K562 (cell line): ENCODE results near the gene ITSN2. TPM values are rescaled to one million over a fixed set of nuclear protein-coding genes. Genes with fewer than 3 reads are reported as not detected.

Experiments used
- ATAC-seq: fragments of 200-7000 bp; cut with Tn5 transposase; 3 replicates; pipeline ENCODE4 v1.9.1; 2020; ENCODE audit warnings: moderate library complexity
- BruUV-seq: library from RNA; stranded (reverse); fragments of 400-500 nt; replicated peaks from 2 replicates; lab custom pipeline; 2021; lab: Mats Ljungman, UMichigan
- CTCF ChIA-PET: fragments of 300-600 bp; formaldehyde crosslinking; extraction: SDS; loops from one replicate; lab custom pipeline; 2021; ENCODE audit warnings: low intra/inter-chr PET ratio; lab: Yijun Ruan, JAX
- POLR2A ChIA-PET: fragments of 300-600, 350-650 bp; sonication (Branson Sonifier 250); formaldehyde crosslinking; extraction: SDS; loops from one replicate; lab custom pipeline; 2021; ENCODE audit warnings: antibody characterized with exemption, inconsistent platforms; lab: Yijun Ruan, JAX
- DNase-seq, 4 experiments: peaks; one replicate each; pipeline versions ENCODE4 v3.0.0 to v3.0.0-alpha.2; 2011 to 2018; ENCODE audit warnings: low spot score in 3 of 4, mixed read lengths in 3 of 4; ENCODE audit errors: extremely low read depth in 1 of 4
- FAIRE-seq: peaks from 2 replicates; lab custom pipeline; 2011; peaks lifted over from hg19 to GRCh38; lab: Jason Lieb, UNC
- H2AFZ ChIP-seq: 2 replicates; pipeline ENCODE4 v1.6.0; 2011; ENCODE audit warnings: low read depth, low read length, control low read depth, inconsistent platforms
- H3K27ac ChIP-seq: fragments of 200-600 bp; 3 replicates; pipeline ENCODE4 v1.8.0; 2011; ENCODE audit warnings: low read depth, mild to moderate bottlenecking, control low read depth, inconsistent platforms, low read length, moderate library complexity, mixed read lengths; ENCODE audit errors: extremely low read depth
- H3K27me3 ChIP-seq, 2 experiments: fragments of 300-600 bp in 1 of 2; 2 replicates in 1 of 2; 3 replicates in 1 of 2; pipeline versions ENCODE4 v1.6.0 to v1.8.0; 2011; ENCODE audit warnings: inconsistent platforms in 2 of 2, low read length in 2 of 2, mild to moderate bottlenecking in 1 of 2, mixed read lengths in 1 of 2, moderate library complexity in 1 of 2; ENCODE audit not compliant: control insufficient read depth in 2 of 2, insufficient read depth in 2 of 2
- H3K36me3 ChIP-seq: fragments of 300-600 bp; 3 replicates; pipeline ENCODE4 v1.8.0; 2011; ENCODE audit warnings: mild to moderate bottlenecking, low read length, inconsistent platforms; ENCODE audit not compliant: control insufficient read depth, insufficient read depth
- H3K4me1 ChIP-seq, 2 experiments: fragments of 200-600 bp in 1 of 2; replicated peaks in 1 of 2; 2 replicates in 1 of 2; 3 replicates in 1 of 2; pipeline versions ENCODE4 v1.5.1 to v1.8.0; 2011; ENCODE audit warnings: inconsistent platforms in 2 of 2, low read length in 2 of 2, mild to moderate bottlenecking in 1 of 2, mixed read lengths in 1 of 2, moderate library complexity in 1 of 2; ENCODE audit not compliant: control insufficient read depth in 2 of 2, insufficient read depth in 2 of 2
- H3K4me2 ChIP-seq: 2 replicates; pipeline ENCODE4 v1.6.1; 2011; ENCODE audit warnings: low read length, control low read depth, inconsistent platforms, mixed read lengths; ENCODE audit not compliant: insufficient read depth
- H3K4me3 ChIP-seq: fragments of 200-600 bp; sonication (generic), shearing (Covaris generic); 2 replicates; pipeline ENCODE4 v1.5.1; 2016; ENCODE audit warnings: control low read depth, inconsistent platforms
- H3K79me2 ChIP-seq: fragments of 200-600 bp; 3 replicates; pipeline ENCODE4 v1.8.0; 2011; ENCODE audit warnings: low read length, inconsistent platforms; ENCODE audit not compliant: control insufficient read depth, insufficient read depth
- H3K9ac ChIP-seq, 2 experiments: 2 replicates each; pipeline versions ENCODE4 v1.6.0 to v1.6.1; 2011; ENCODE audit warnings: low read depth in 2 of 2, low read length in 2 of 2, control low read depth in 1 of 2, inconsistent platforms in 1 of 2, mild to moderate bottlenecking in 1 of 2, mixed read lengths in 1 of 2; ENCODE audit not compliant: insufficient read depth in 1 of 2
- H3K9me1 ChIP-seq: one replicate; pipeline ENCODE4 v1.6.0; 2011; ENCODE audit warnings: inconsistent platforms, mild to moderate bottlenecking, low read length, moderate library complexity; ENCODE audit not compliant: control insufficient read depth, insufficient read depth
- H3K9me3 ChIP-seq: replicated peaks from 2 replicates; pipeline ENCODE4 v1.5.1; 2011; ENCODE audit warnings: low read depth, low read length, inconsistent platforms; ENCODE audit not compliant: control insufficient read depth, insufficient read depth
- H4K20me1 ChIP-seq: replicated peaks from 2 replicates; pipeline ENCODE4 v1.6.1; 2011; ENCODE audit warnings: low read length, inconsistent platforms, mixed read lengths; ENCODE audit not compliant: control insufficient read depth, insufficient read depth
- CLOCK ChIP-seq: fragments of 250-450 bp; sonication (Bioruptor Pico); IDR thresholded peaks from 2 replicates; pipeline ENCODE4 v1.4.0; 2020; ENCODE audit warnings: mild to moderate bottlenecking, moderate library complexity, borderline replicate concordance
- DIDO1 ChIP-seq: fragments of 450-650 bp; IDR thresholded peaks from 2 replicates; pipeline ENCODE4 v1.6.1; 2016; ENCODE audit warnings: low read depth, missing biosample characterization, missing genetic modification characterization
- GABPB2 ChIP-seq: fragments of 250-450 bp; sonication (Bioruptor Pico); conservative IDR thresholded peaks from 2 replicates; pipeline ENCODE4 v1.5.1; 2021; ENCODE audit warnings: mild to moderate bottlenecking
- HDAC3 ChIP-seq: fragments of 450-650 bp; IDR thresholded peaks from 2 replicates; pipeline ENCODE4 v1.6.1; 2018; ENCODE audit warnings: borderline replicate concordance, mild to moderate bottlenecking, moderate library complexity; ENCODE audit not compliant: partially characterized antibody
- HDGF ChIP-seq: fragments of 450-650 bp; IDR thresholded peaks from 2 replicates; pipeline ENCODE4 v1.6.1; 2016
- HES1 ChIP-seq: fragments of 450-650 bp; IDR thresholded peaks from 2 replicates; pipeline ENCODE4 v1.6.1; 2016; ENCODE audit warnings: low read depth, mild to moderate bottlenecking, moderate library complexity
- IFI16 ChIP-seq: fragments of 250-450 bp; sonication (Bioruptor Pico); IDR thresholded peaks from 2 replicates; pipeline ENCODE4 v2.1.2; 2022; ENCODE audit warnings: mild to moderate bottlenecking, inconsistent platforms
- NKRF ChIP-seq: fragments of 450-650 bp; IDR thresholded peaks from 2 replicates; pipeline ENCODE4 v1.6.1; 2016; ENCODE audit warnings: borderline replicate concordance
- POLR2H ChIP-seq: IDR thresholded peaks from 2 replicates; pipeline ENCODE4 v1.6.1; 2016; ENCODE audit warnings: missing genetic modification characterization, low read depth, mild to moderate bottlenecking, control low read depth, missing compliant biosample characterization, moderate library complexity
- RBM17 ChIP-seq: fragments of 200-400 bp; formaldehyde crosslinking; IDR thresholded peaks from 2 replicates; pipeline ENCODE4 v1.6.1; 2017; ENCODE audit warnings: low read depth, mild to moderate bottlenecking, low read length, borderline replicate concordance
- SIRT6 ChIP-seq: IDR thresholded peaks from one replicate; pipeline ENCODE4 v1.6.1; 2012; ENCODE audit warnings: low read depth, mild to moderate bottlenecking, control low read depth, inconsistent platforms, low read length, moderate library complexity
- SMAD2 ChIP-seq: fragments of 150-350 bp; IDR thresholded peaks from 2 replicates; pipeline ENCODE4 v1.6.1; 2014; ENCODE audit warnings: low read depth, mild to moderate bottlenecking, low read length
- TAF7 ChIP-seq: fragments of 450-650 bp; IDR thresholded peaks from 2 replicates; pipeline ENCODE4 v1.6.1; 2016; ENCODE audit warnings: missing genetic modification characterization, missing compliant biosample characterization
- ZBTB1 ChIP-seq: sonication (generic); formaldehyde crosslinking; IDR thresholded peaks from 2 replicates; pipeline ENCODE4 v1.8.1; 2023; ENCODE audit warnings: missing genetic modification reagents, low read depth, mild to moderate bottlenecking, borderline replicate concordance
- ZNF408 ChIP-seq: fragments of 250-450 bp; sonication (Bioruptor Pico); IDR thresholded peaks from 2 replicates; pipeline ENCODE4 v1.4.0; 2020; ENCODE audit warnings: low read depth, mild to moderate bottlenecking, moderate library complexity
- ZNF778 ChIP-seq: fragments of 450-650 bp; formaldehyde crosslinking; IDR thresholded peaks from 2 replicates; pipeline ENCODE4 v1.4.0; 2020; ENCODE audit warnings: mild to moderate bottlenecking, moderate library complexity
- WGBS: fragments of 100-300 bp; shearing (Covaris generic); methylation state at CpG from one replicate; pipeline ENCODE4 v1.1.6; 2016; ENCODE audit warnings: low coverage, mixed read lengths; ENCODE audit not compliant: insufficient coverage; ENCODE audit errors: missing lambda C conversion rate; 5-methylcytosine and 5-hydroxymethylcytosine counted together
- in situ Hi-C: fragments of 300-500 bp; cut with MboI; formaldehyde crosslinking; loops from 4 replicates; pipeline ENCODE4 v1.15.0; 2018; ENCODE audit warnings: inconsistent platforms, mixed read lengths
- intact Hi-C: fragments of 100-400 bp; cut with micrococcal nuclease; formaldehyde crosslinking; loops from 2 replicates; pipeline ENCODE4 v1.14.2; 2022
- polyA plus RNA-seq, 8 experiments: library from polyadenylated mRNA; depleted of rRNA in 4 of 8; stranded (reverse) in 5 of 8; unstranded in 3 of 8; fragments of >200 nt; fragmentation: Nextera tagmentation in 2 of 8; fragmentation: Illumina TruSeq in 1 of 8; extraction: Ambion mirVana in 2 of 8; extraction: Trizol in 1 of 8; gene quantifications; 2 replicates each; pipeline versions ENCODE4 v1.2.1 to v1.2.3, GENCODE V29; 2011 to 2014; ENCODE audit warnings: inconsistent platforms in 1 of 8, missing spikeins in 1 of 8
- total RNA-seq, 7 experiments: library from RNA; depleted of rRNA in 6 of 7; stranded (reverse); fragments of >200 nt in 6 of 7; fragmentation: Illumina TruSeq in 2 of 7; extraction: Trizol in 2 of 7; gene quantifications; 2 replicates each; pipeline versions ENCODE4 v1.2.1 to v1.2.3, GENCODE V29; 2011 to 2021; ENCODE audit warnings: low replicate concordance in 1 of 7

ITSN2 gene
- total and polyA plus RNA-seq, 9 of the 15 experiments (the other 6 are each of a cell fraction or from before 2014, with no cell fraction given), result 6.6 to 19.9 (median 15.2) TPM

GRCh38 chr2:24190503-24190902 is 169.8 kb downstream of the ITSN2 start (continued):
- TF ChIP-seq NKRF, result no peak
- TF ChIP-seq CLOCK (CRISPR knock-in tag), result no peak
- TF ChIP-seq ZBTB1 (CRISPR knock-in tag), result no peak
- TF ChIP-seq SIRT6, result no peak
- TF ChIP-seq, all 486 proteins: peak for 0

GRCh38 chr2:24189551-24189950 is 170.8 kb downstream of the ITSN2 start:
- no peak for DNase-seq
- H3K9me1 ChIP-seq, result no peaks in the 10 kb centered on the region
- FAIRE-seq, result no peak
- in situ Hi-C loops (no loop called here), intact Hi-C loops (no loop called here)
- H4K20me1 ChIP-seq, result no peaks in the 10 kb centered on the region
- no peaks in the 10 kb centered on the region for H3K36me3 ChIP-seq
- H3K4me2 ChIP-seq, result no peak overlapping the region
- ChIA-PET CTCF (no interaction called here), POLR2A (no interaction called here)
- 15% methylated on average over 10 of the region's 10 CpGs for WGBS
- no peaks in the 10 kb centered on the region for H3K79me2 ChIP-seq
- H2AFZ ChIP-seq, result peak overlapping the region; percentile 2; the same call in 1 of the 2 replicates
- H3K4me1 ChIP-seq, result no peaks in the 10 kb centered on the region; a peak in 1 of 5 replicates
- peaks cover 3% of the 10 kb centered on the region; the same call in 1 of the 2 replicates for H3K9me3 ChIP-seq
- H3K9ac ChIP-seq, result no peak overlapping the region
- no TSS peak for BruUV-seq
- H3K4me3 ChIP-seq, result no peak overlapping the region
- no peak overlapping the region for H3K27ac ChIP-seq
- ATAC-seq, result no peak
- H3K27me3 ChIP-seq, result peaks cover 10 to 15% of the 10 kb centered on the region in 2 experiments; a peak in 4 of 5 replicates
- TF ChIP-seq SMAD2, result no peak
- no peak for TF ChIP-seq HDGF
- TF ChIP-seq DIDO1 (tag), result no peak
- TF ChIP-seq GABPB2, result no peak
- TF ChIP-seq ZNF778 (CRISPR knock-in tag), result no peak
- no peak for TF ChIP-seq HES1
- TF ChIP-seq SIRT6, result no peak
- TF ChIP-seq RBM17, result no peak
- no peak for TF ChIP-seq IFI16 (CRISPR knock-in tag)
- TF ChIP-seq ZNF408 (CRISPR knock-in tag), result no peak
- no peak for TF ChIP-seq TAF7 (tag)
- TF ChIP-seq POLR2H (tag), result no peak
- TF ChIP-seq HDAC3, result no peak
